ENCODE measurements around the gene MTURN. TPM values are rescaled to one million over a fixed set of nuclear protein-coding genes. Genes with fewer than 3 reads are reported as not detected.
A peak's percentile ranks its signal among the peaks of the same experiment; 100 is the strongest.

MTURN gene
- total and polyA plus RNA-seq, 8 donors, result 7.8 to 84.8 (median 33.7) TPM

GRCh38 chr7:30180718-30181117, 45.9 kb downstream of the MTURN start:
- H3K4me3 ChIP-seq, result no peak overlapping the region
- TF ChIP-seq EP300 (IDR thresholded peaks at IDR 0.05) (no peak), POLR2AphosphoS5 (IDR thresholded peaks at IDR 0.05) (no peak), POLR2A (IDR thresholded peaks at IDR 0.05) (no peak), CTCF (IDR thresholded peaks at IDR 0.05) (no peak)
- 84 to 91% (median 89%) methylated on average over 2 of the region's 2 CpGs for WGBS, 5 donors
- H3K27ac ChIP-seq, result peak overlapping the region in 3 of 5 donors; percentile 42 to 78 (median 65)
- intact Hi-C loops (cut with DNase I; ENCODE audit: low total_unique reads), result no loop called here
- H3K4me1 ChIP-seq, result peaks cover 12 to 79% (median 44%) of the 10 kb centered on the region in 4 donors
- DNase-seq, result no peak
- no peaks in the 10 kb centered on the region for H3K36me3 ChIP-seq
- no peaks in the 10 kb centered on the region for H3K9me3 ChIP-seq
- no peaks in the 10 kb centered on the region for H3K27me3 ChIP-seq

- no peaks in the 10 kb centered on the region for H3K36me3 ChIP-seq
- 75 to 91% (median 89%) methylated on average over 6 of the region's 6 CpGs for WGBS, 5 donors
- no peak overlapping the region for H3K4me3 ChIP-seq
- intact Hi-C loops (cut with DNase I; ENCODE audit: low total_unique reads), result no loop called here
- H3K27ac ChIP-seq, result peak overlapping the region in 3 of 5 donors; percentile 42 to 78 (median 65)
- peaks cover 12 to 74% (median 43%) of the 10 kb centered on the region in 4 donors for H3K4me1 ChIP-seq
- no peaks in the 10 kb centered on the region for H3K27me3 ChIP-seq
- TF ChIP-seq POLR2AphosphoS5 (IDR thresholded peaks at IDR 0.05), result peak in 1 of 3 donors; percentile 29
- no peak for TF ChIP-seq POLR2A (IDR thresholded peaks at IDR 0.05)
- H3K9me3 ChIP-seq, result no peaks in the 10 kb centered on the region
- peak in 1 of 2 donors; percentile 42 for DNase-seq
Measured at GRCh38 chr7:30181211-30181610, 46.4 kb downstream of the MTURN start.

- no peak for DNase-seq
- Histone ChIP-seq H3K4me1 (peaks cover 12 to 67% (median 39%) of the 10 kb centered on the region in 4 donors), H3K9me3 (peaks cover 0 to 2% (median 0%) of the 10 kb centered on the region in 4 donors), H3K27ac (peak overlapping the region in 3 of 5 donors; percentile 42 to 78 (median 65)), H3K36me3 (no peaks in the 10 kb centered on the region), H3K4me3 (no peak overlapping the region), H3K27me3 (no peaks in the 10 kb centered on the region)
- TF ChIP-seq POLR2A (IDR thresholded peaks at IDR 0.05) (no peak), POLR2AphosphoS5 (IDR thresholded peaks at IDR 0.05) (peak in 1 of 3 donors; percentile 48)
- 56 to 68% (median 66%) methylated on average over 7 of the region's 7 CpGs for WGBS, 5 donors
- intact Hi-C loops (cut with DNase I; ENCODE audit: low total_unique reads), result no loop called here
Measured at GRCh38 chr7:30181736-30182522, 47.1 kb downstream of the MTURN start.

GRCh38 chr7:30182814-30183213, 48.0 kb downstream of the MTURN start:
- 80 to 96% (median 88%) methylated on average over 2 of the region's 2 CpGs for WGBS, 5 donors
- Histone ChIP-seq H3K27me3 (no peaks in the 10 kb centered on the region), H3K36me3 (no peaks in the 10 kb centered on the region), H3K4me3 (no peak overlapping the region), H3K9me3 (peaks cover 0 to 9% (median 0%) of the 10 kb centered on the region in 4 donors), H3K27ac (peak overlapping the region in 2 of 5 donors; percentile 72 to 78), H3K4me1 (peaks cover 12 to 64% (median 35%) of the 10 kb centered on the region in 4 donors)
- TF ChIP-seq POLR2A (IDR thresholded peaks at IDR 0.05) (no peak), POLR2AphosphoS5 (IDR thresholded peaks at IDR 0.05) (no peak), CTCF (IDR thresholded peaks at IDR 0.05) (no peak), EP300 (IDR thresholded peaks at IDR 0.05) (no peak)
- DNase-seq, result no peak
- intact Hi-C loops (cut with DNase I; ENCODE audit: low total_unique reads), result no loop called here

GRCh38 chr7:30183749-30184369, 49.1 kb downstream of the MTURN start:
- Histone ChIP-seq H3K27me3 (no peaks in the 10 kb centered on the region), H3K9me3 (peaks cover 0 to 9% (median 0%) of the 10 kb centered on the region in 4 donors), H3K4me3 (no peak overlapping the region), H3K27ac (peak overlapping the region in 3 of 5 donors; percentile 42 to 72 (median 66)), H3K36me3 (no peaks in the 10 kb centered on the region), H3K4me1 (peaks cover 12 to 54% (median 29%) of the 10 kb centered on the region in 4 donors)
- DNase-seq, result no peak
- intact Hi-C loops (cut with DNase I; ENCODE audit: low total_unique reads), result no loop called here
- TF ChIP-seq POLR2A (IDR thresholded peaks at IDR 0.05) (no peak), POLR2AphosphoS5 (IDR thresholded peaks at IDR 0.05) (peak in 1 of 3 donors; percentile 4)
- WGBS, 5 donors, result 43 to 59% (median 49%) methylated on average over 4 of the region's 4 CpGs
